OCI-LY3 (cell line): ENCODE data around the gene FKBP5.

Source experiments
- CTCF ChIP-seq: fragments of 200-600, 300-600 bp; sonication (generic); IDR thresholded peaks from 2 replicates; pipeline ENCODE4 v1.5.1; 2014; ENCODE audit warnings: antibody characterized with exemption, low read length, low read depth
- EZH2phosphoT487 ChIP-seq: fragments of 200-600 bp; shearing (Covaris generic); IDR thresholded peaks from 2 replicates; pipeline ENCODE4 v1.6.1; 2018; ENCODE audit warnings: antibody characterized with exemption, mixed run types, low read depth

GRCh38 chr6:35642471-35643161 lies 46.1 kb downstream of the FKBP5 start:
- no peak for TF ChIP-seq CTCF
- no peak for TF ChIP-seq EZH2phosphoT487
